DND-41 (cell line): ENCODE data around the gene CHRNA5.

ENCODE experiments used
- ATAC-seq: fragments of 200-7000 bp; cut with Tn5 transposase; 3 replicates; pipeline ENCODE4 v1.9.1; 2021; ENCODE audit warnings: low read depth; ENCODE audit not compliant: insufficient read depth
- DNase-seq: peaks from one replicate; pipeline ENCODE4 v3.0.0-alpha.2; 2020
- H2AFZ ChIP-seq: 2 replicates; pipeline ENCODE4 v1.6.0; 2012; ENCODE audit warnings: low read depth, low read length
- H3K27ac ChIP-seq: 2 replicates; pipeline ENCODE4 v1.5.1; 2012; ENCODE audit warnings: low read length, inconsistent platforms
- H3K27me3 ChIP-seq: fragments of 200-600 bp; sonication (generic); 2 replicates; pipeline ENCODE4 v1.6.0; 2012; ENCODE audit warnings: low read length, mild to moderate bottlenecking, inconsistent platforms; ENCODE audit not compliant: insufficient read depth, poor library complexity
- H3K36me3 ChIP-seq: 2 replicates; pipeline ENCODE4 v1.5.1; 2012; ENCODE audit warnings: low read length, inconsistent platforms; ENCODE audit not compliant: insufficient read depth
- H3K4me1 ChIP-seq: 2 replicates; pipeline ENCODE4 v1.5.1; 2012; ENCODE audit warnings: mild to moderate bottlenecking, low read length; ENCODE audit not compliant: insufficient read depth
- H3K4me2 ChIP-seq: 2 replicates; pipeline ENCODE4 v1.6.0; 2012; ENCODE audit warnings: mild to moderate bottlenecking, moderate library complexity, low read length, inconsistent platforms; ENCODE audit not compliant: insufficient read depth
- H3K4me3 ChIP-seq, 2 experiments: fragments of 200-600 bp in 1 of 2; shearing (Covaris generic) in 1 of 2; 2 replicates each; pipeline ENCODE4 v1.5.1; 2012 to 2016; ENCODE audit warnings: inconsistent platforms in 2 of 2, low read length in 2 of 2, mild to moderate bottlenecking in 2 of 2, low read depth in 1 of 2, moderate library complexity in 1 of 2
- H3K79me2 ChIP-seq: 2 replicates; pipeline ENCODE4 v1.6.0; 2012; ENCODE audit warnings: low read length, inconsistent platforms; ENCODE audit not compliant: insufficient read depth
- H3K9ac ChIP-seq: 2 replicates; pipeline ENCODE4 v1.6.0; 2012; ENCODE audit warnings: low read depth, mild to moderate bottlenecking, inconsistent platforms, low read length, moderate library complexity
- H3K9me3 ChIP-seq: 2 replicates; pipeline ENCODE4 v1.5.1; 2012; ENCODE audit warnings: low read length, moderate library complexity, mild to moderate bottlenecking, inconsistent platforms; ENCODE audit not compliant: insufficient read depth, severe bottlenecking
- H4K20me1 ChIP-seq: 2 replicates; pipeline ENCODE4 v1.6.0; 2012; ENCODE audit warnings: low read length; ENCODE audit not compliant: insufficient read depth
- EZH2 ChIP-seq: IDR thresholded peaks from 3 replicates; pipeline ENCODE4 v1.6.1; 2012; ENCODE audit warnings: borderline replicate concordance, low read depth, mild to moderate bottlenecking, moderate library complexity, low read length, inconsistent platforms; ENCODE audit not compliant: severe bottlenecking
- TF ChIP-seq, protein P1 (sequence below): IDR thresholded peaks from 2 replicates; pipeline ENCODE4 v1.5.1; 2012; ENCODE audit warnings: borderline replicate concordance, low read length, moderate library complexity, mild to moderate bottlenecking; ENCODE audit not compliant: poor library complexity, severe bottlenecking; ENCODE audit errors: extremely low read depth

Gene CHRNA5

DNA sequence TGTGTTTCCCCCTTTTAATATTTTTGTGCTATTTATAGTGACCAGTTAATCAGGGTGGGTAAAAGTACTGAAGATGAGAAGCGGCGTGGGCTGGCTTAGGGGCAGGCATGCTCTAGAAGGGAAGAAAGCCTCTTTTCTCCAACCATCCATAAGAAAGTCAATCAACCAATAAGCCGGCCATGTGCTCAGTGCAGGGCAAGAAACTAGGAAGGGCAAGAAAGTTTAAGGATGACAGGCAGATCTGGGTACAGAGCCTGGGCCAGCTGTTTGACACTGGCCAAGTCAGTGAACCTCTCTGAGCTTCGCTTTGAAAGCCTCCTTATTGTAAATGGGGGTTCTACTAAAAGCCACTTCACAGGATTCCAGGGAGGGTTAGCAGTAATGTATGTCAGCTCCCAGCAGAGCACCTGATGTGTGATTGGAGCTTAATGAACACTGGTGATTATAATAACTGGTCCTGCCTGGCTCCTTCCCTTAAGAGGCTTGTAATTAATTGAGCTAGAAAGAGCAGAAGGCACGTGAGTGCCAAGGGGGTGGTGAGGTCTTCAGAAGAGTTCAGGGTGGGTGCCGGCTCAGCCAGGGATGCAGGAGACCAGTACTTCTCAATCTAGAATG lies 61.2 kb downstream of the CHRNA5 start:
- H3K9ac ChIP-seq: no peak overlapping the region
- no peak overlapping the region for H3K27ac ChIP-seq
- H3K79me2 ChIP-seq: no peaks in the 10 kb centered on the region
- TF ChIP-seq, protein P1, sequence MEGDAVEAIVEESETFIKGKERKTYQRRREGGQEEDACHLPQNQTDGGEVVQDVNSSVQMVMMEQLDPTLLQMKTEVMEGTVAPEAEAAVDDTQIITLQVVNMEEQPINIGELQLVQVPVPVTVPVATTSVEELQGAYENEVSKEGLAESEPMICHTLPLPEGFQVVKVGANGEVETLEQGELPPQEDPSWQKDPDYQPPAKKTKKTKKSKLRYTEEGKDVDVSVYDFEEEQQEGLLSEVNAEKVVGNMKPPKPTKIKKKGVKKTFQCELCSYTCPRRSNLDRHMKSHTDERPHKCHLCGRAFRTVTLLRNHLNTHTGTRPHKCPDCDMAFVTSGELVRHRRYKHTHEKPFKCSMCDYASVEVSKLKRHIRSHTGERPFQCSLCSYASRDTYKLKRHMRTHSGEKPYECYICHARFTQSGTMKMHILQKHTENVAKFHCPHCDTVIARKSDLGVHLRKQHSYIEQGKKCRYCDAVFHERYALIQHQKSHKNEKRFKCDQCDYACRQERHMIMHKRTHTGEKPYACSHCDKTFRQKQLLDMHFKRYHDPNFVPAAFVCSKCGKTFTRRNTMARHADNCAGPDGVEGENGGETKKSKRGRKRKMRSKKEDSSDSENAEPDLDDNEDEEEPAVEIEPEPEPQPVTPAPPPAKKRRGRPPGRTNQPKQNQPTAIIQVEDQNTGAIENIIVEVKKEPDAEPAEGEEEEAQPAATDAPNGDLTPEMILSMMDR: no peak
- no peak for TF ChIP-seq EZH2
- H4K20me1 ChIP-seq: no peaks in the 10 kb centered on the region
- ATAC-seq (no peak), DNase-seq (no peak)
- H3K4me3 ChIP-seq: no peak overlapping the region
- no peaks in the 10 kb centered on the region for H3K9me3 ChIP-seq
- peaks cover 13% of the 10 kb centered on the region for H3K4me1 ChIP-seq
- H3K4me2 ChIP-seq: no peak overlapping the region
- peaks cover 6% of the 10 kb centered on the region for H3K27me3 ChIP-seq
- H3K36me3 ChIP-seq: no peaks in the 10 kb centered on the region
- no peak overlapping the region for H2AFZ ChIP-seq

DNA sequence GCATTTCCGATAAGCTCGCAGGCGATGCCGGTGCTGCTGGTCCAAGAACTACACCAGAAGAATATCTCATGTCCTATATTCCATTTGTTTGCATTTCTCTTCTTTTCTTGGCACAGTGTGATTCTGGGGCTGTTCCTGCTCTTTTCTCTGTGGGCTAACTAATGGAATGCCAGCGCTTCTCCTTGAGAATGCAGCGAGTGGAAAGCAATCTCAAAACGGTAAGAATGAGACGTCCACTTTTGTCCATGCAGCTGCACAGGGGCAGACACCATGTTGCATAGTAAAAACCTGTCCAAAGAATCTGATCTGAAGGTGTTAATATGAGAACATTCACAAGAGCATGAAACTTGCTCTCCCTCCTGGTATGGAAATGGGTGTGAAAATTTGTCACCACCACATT lies 62.0 kb downstream of the CHRNA5 start:
- Histone ChIP-seq H3K36me3 (no peaks in the 10 kb centered on the region), H3K4me1 (peaks cover 4% of the 10 kb centered on the region), H3K79me2 (no peaks in the 10 kb centered on the region), H3K9me3 (no peaks in the 10 kb centered on the region), H3K9ac (no peak overlapping the region), H2AFZ (no peak overlapping the region), H3K4me3 (no peak overlapping the region), H4K20me1 (no peaks in the 10 kb centered on the region), H3K4me2 (no peak overlapping the region), H3K27me3 (no peaks in the 10 kb centered on the region), H3K27ac (no peak overlapping the region)
- TF ChIP-seq EZH2: no peak
- TF ChIP-seq, protein P1: no peak
- DNase-seq (no peak), ATAC-seq (no peak)

DNA sequence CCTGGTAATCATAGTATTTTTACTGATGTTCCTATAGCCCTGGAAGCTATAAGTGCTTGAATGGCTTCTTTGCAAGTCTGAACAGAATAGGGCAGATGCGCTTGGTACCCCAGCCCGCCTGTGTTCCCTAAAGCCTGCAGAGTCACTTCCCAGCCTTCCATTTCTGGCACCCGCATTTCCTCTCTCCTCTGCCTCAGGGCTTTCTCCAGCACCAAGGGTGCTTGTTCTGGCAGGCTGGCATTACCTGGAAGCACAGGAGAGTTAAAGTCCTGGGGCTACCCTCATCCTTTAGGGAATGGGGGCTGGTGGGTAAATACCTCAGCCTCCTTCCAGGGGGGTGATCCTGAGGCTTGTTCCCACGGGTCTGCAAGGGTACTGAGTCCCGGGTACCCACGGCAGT lies 62.9 kb downstream of the CHRNA5 start:
- no peaks in the 10 kb centered on the region for H4K20me1 ChIP-seq
- H3K4me2 ChIP-seq: no peak overlapping the region
- H3K4me1 ChIP-seq: no peaks in the 10 kb centered on the region
- TF ChIP-seq, protein P1: no peak
- TF ChIP-seq EZH2: no peak
- H3K27me3 ChIP-seq: no peaks in the 10 kb centered on the region
- H3K4me3 ChIP-seq: no peak overlapping the region
- no peak overlapping the region for H2AFZ ChIP-seq
- no peaks in the 10 kb centered on the region for H3K79me2 ChIP-seq
- H3K27ac ChIP-seq: no peak overlapping the region
- ATAC-seq (no peak), DNase-seq (no peak)
- no peaks in the 10 kb centered on the region for H3K36me3 ChIP-seq
- no peak overlapping the region for H3K9ac ChIP-seq
- H3K9me3 ChIP-seq: no peaks in the 10 kb centered on the region
